ENCODE results near the gene AEN. TPM values are rescaled to one million over a fixed set of nuclear protein-coding genes. Genes with fewer than 3 reads are reported as not detected.

Gene AEN
- total and polyA plus RNA-seq, 2 donors (not counting 3 experiments of a cell fraction or from before 2014, with no cell fraction given) = 34.2 to 35.6 TPM

DNA sequence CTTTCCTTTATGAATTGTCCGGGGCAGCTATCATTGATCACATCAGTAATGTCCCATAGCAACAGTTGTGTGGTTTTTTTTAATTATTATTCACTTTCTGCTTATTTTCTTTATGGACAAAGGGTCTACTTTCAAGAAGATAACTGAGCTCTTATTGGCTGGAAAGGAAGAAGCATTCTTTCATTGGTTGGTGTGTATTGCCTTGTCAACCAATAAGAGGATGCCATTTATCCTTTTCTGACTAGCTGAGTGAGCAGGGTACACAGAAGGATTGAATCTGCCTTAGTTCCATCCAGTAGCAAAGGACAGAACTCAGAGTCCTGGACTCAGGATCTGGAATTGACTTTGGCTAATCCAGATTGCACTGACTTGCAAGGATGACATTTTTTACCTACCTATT lies 13.2 kb upstream of the AEN start:
- Histone ChIP-seq H3K4me3 (replicated peaks in 1 of 3; ENCODE audit: insufficient read depth in 1 of 3, low read depth in 1 of 3, low read length in 3 of 3) (no peak overlapping the region), H3K27me3 (ENCODE audit: control insufficient read depth in 2 of 2, insufficient read depth in 2 of 2, low read length in 2 of 2) (peaks cover 49 to 55% of the 10 kb centered on the region in 2 experiments), H3K4me2 (ENCODE audit: insufficient read depth, low read length) (no peak overlapping the region), H3K79me2 (ENCODE audit: control insufficient read depth, insufficient read depth, low read length) (no peaks in the 10 kb centered on the region), H3K9ac (replicated peaks; ENCODE audit: extremely low read depth, insufficient read depth, low read length) (no peak overlapping the region), H4K20me1 (replicated peaks; ENCODE audit: control insufficient read depth, extremely low read depth, insufficient read depth, low read length) (no peaks in the 10 kb centered on the region), H3K9me1 (replicated peaks; ENCODE audit: control insufficient read depth, extremely low read depth, insufficient read depth, low read length) (no peaks in the 10 kb centered on the region), H3K27ac (ENCODE audit: insufficient read depth, low read depth, low read length) (no peak overlapping the region), H3K9me3 (replicated peaks; ENCODE audit: control insufficient read depth, insufficient read depth, low read length) (no peaks in the 10 kb centered on the region), H3K36me3 (ENCODE audit: control insufficient read depth in 2 of 2, extremely low read depth in 1 of 2, insufficient read depth in 2 of 2, low read length in 2 of 2) (no peaks in the 10 kb centered on the region), H2AFZ (ENCODE audit: low read depth, low read length) (no peak overlapping the region), H3K4me1 (ENCODE audit: control insufficient read depth, extremely low read depth, insufficient read depth, low read length) (no peaks in the 10 kb centered on the region)
- BruUV-seq (replicated peaks) = no TSS peak
- FAIRE-seq (no peak), DNase-seq (ENCODE audit: low read depth, low spot score) (no peak)
- POLR2A ChIA-PET = no interaction called here
- CTCF ChIA-PET = interaction anchor here (0.6 to 1.0 kb wide), 2 partner anchors 12 to 227 kb away, joined by 3 read pairs; no protein-coding TSS in a partner anchor
- intact Hi-C loops (cut with micrococcal nuclease) = no loop called here
- dilution Hi-C loops (cut with MboI; ENCODE audit: extremely low pct_ligation_motif_present, low sequenced_read_pairs) = no loop called here
- TF ChIP-seq GATA2 (IDR thresholded peaks at IDR 0.05; ENCODE audit: insufficient read depth, insufficient read length, low read depth, low read length) (no peak), POLR2A (IDR thresholded peaks at IDR 0.05; ENCODE audit: low read depth, low read length) (no peak), EZH2 (IDR thresholded peaks at IDR 0.05; ENCODE audit: borderline replicate concordance, low read depth, low read length, severe bottlenecking) (no peak), JUN (IDR thresholded peaks at IDR 0.05; ENCODE audit: borderline replicate concordance, insufficient read depth, insufficient read length, low read depth) (no peak), CTCF (IDR thresholded peaks at IDR 0.05; ENCODE audit: extremely low read depth in 1 of 2, insufficient read depth in 1 of 2, low read depth in 1 of 2, low read length in 2 of 2) (no peak)

GRCh38 chr15:88608607-88609181 lies 12.4 kb upstream of the AEN start:
- Histone ChIP-seq H4K20me1 (replicated peaks; ENCODE audit: control insufficient read depth, extremely low read depth, insufficient read depth, low read length) (no peaks in the 10 kb centered on the region), H3K27ac (ENCODE audit: insufficient read depth, low read depth, low read length) (no peak overlapping the region), H3K9ac (replicated peaks; ENCODE audit: extremely low read depth, insufficient read depth, low read length) (no peak overlapping the region), H3K27me3 (ENCODE audit: control insufficient read depth in 2 of 2, insufficient read depth in 2 of 2, low read length in 2 of 2) (peaks cover 48 to 54% of the 10 kb centered on the region in 2 experiments), H3K4me3 (replicated peaks in 1 of 3; ENCODE audit: insufficient read depth in 1 of 3, low read depth in 1 of 3, low read length in 3 of 3) (no peak overlapping the region), H3K4me2 (ENCODE audit: insufficient read depth, low read length) (no peak overlapping the region), H3K36me3 (ENCODE audit: control insufficient read depth in 2 of 2, extremely low read depth in 1 of 2, insufficient read depth in 2 of 2, low read length in 2 of 2) (no peaks in the 10 kb centered on the region), H3K9me1 (replicated peaks; ENCODE audit: control insufficient read depth, extremely low read depth, insufficient read depth, low read length) (no peaks in the 10 kb centered on the region), H2AFZ (ENCODE audit: low read depth, low read length) (no peak overlapping the region), H3K9me3 (replicated peaks; ENCODE audit: control insufficient read depth, insufficient read depth, low read length) (no peaks in the 10 kb centered on the region), H3K4me1 (ENCODE audit: control insufficient read depth, extremely low read depth, insufficient read depth, low read length) (peaks cover 4% of the 10 kb centered on the region), H3K79me2 (ENCODE audit: control insufficient read depth, insufficient read depth, low read length) (no peaks in the 10 kb centered on the region)
- ChIA-PET CTCF (interaction anchor here (1.0 kb wide), 1 partner anchor 226 kb away, joined by 3 read pairs; no protein-coding TSS in a partner anchor), POLR2A (no interaction called here)
- dilution Hi-C loops (cut with MboI; ENCODE audit: extremely low pct_ligation_motif_present, low sequenced_read_pairs) = no loop called here
- FAIRE-seq (no peak), DNase-seq (ENCODE audit: low read depth, low spot score) (no peak)
- intact Hi-C loops (cut with micrococcal nuclease) = no loop called here
- no TSS peak for BruUV-seq (replicated peaks)
- TF ChIP-seq CTCF (IDR thresholded peaks at IDR 0.05; ENCODE audit: extremely low read depth in 1 of 2, insufficient read depth in 1 of 2, low read depth in 1 of 2, low read length in 2 of 2) = no peak
- no peak for TF ChIP-seq POLR2A (IDR thresholded peaks at IDR 0.05; ENCODE audit: low read depth, low read length)
- TF ChIP-seq, protein P1, sequence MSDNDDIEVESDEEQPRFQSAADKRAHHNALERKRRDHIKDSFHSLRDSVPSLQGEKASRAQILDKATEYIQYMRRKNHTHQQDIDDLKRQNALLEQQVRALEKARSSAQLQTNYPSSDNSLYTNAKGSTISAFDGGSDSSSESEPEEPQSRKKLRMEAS (IDR thresholded peaks at IDR 0.05; ENCODE audit: insufficient read depth, insufficient read length) = no peak
- no peak for TF ChIP-seq MYC (IDR thresholded peaks at IDR 0.05; ENCODE audit: low read depth, low read length)
- TF ChIP-seq JUN (IDR thresholded peaks at IDR 0.05; ENCODE audit: borderline replicate concordance, insufficient read depth, insufficient read length, low read depth) = no peak
- TF ChIP-seq FOS (IDR thresholded peaks at IDR 0.05; ENCODE audit: borderline replicate concordance, insufficient read depth, low read length) = no peak
- TF ChIP-seq POLR2AphosphoS5 (IDR thresholded peaks at IDR 0.05; ENCODE audit: insufficient read depth, low read depth, low read length) = no peak
- no peak for TF ChIP-seq GATA2 (IDR thresholded peaks at IDR 0.05; ENCODE audit: insufficient read depth, insufficient read length, low read depth, low read length)
- no peak for TF ChIP-seq EZH2 (IDR thresholded peaks at IDR 0.05; ENCODE audit: borderline replicate concordance, low read depth, low read length, severe bottlenecking)
